Measurements from ENCODE around the gene KRT6B.
"Not testable (repeated sequence)": the region's sequence is repeated elsewhere in the genome, so short reads cannot be mapped to it uniquely, and the experiment has no call there.

The KRT6B gene

DNA sequence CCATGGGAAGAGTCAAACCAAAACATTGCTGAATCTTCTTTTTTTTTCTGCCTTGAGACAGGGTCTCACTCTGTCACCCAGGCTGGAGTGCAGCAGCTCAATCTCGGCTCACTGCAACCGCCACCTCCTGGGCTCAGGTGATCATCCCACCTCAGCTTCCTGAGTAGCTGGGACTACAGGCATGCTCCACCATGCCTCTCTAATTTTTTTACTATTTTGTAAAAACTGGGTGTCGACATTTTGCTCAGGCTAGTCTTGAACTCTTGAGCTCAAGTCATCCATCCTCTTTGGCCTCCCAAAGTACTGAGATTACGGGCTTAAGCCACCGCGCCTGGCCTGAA is 16.3 kb downstream of the KRT6B start:
- no peak for DNase-seq

DNA sequence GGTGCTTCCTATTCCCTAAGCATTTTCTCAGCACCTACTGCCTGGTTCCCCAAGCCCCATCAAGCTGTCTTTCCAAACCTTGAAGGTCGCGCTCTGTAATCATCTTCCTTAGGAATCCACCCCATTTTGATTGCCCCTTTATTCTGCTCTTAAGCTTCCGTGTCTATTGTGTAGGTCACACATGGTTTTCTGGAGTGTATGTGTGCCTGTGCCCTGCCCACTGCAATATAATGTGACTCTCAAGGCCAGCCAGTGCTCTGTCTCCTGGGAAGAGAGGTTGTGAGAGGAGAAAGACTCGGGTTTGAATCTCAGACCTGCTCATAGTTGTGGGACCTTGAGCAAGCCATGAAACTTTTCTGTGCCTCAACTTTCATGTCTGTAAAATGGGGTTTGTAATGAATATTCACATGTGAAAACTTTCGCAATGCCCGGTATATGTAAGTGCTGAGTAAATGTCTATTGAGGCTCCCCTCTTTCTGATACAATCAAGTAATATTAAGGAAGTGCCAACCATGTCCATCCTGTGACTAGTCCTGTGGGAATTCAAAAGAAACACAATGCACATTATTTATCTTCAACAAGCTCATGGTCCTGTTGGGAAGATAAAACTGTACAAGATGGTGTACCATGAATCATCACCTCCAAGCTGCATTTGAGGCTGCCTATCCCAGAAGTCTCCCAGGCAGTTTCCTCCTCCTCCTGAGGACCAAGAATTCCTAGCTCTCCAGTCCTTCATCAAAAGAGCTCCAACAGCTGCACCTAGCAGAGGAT is 17.0 kb downstream of the KRT6B start:
- DNase-seq: no peak

DNA sequence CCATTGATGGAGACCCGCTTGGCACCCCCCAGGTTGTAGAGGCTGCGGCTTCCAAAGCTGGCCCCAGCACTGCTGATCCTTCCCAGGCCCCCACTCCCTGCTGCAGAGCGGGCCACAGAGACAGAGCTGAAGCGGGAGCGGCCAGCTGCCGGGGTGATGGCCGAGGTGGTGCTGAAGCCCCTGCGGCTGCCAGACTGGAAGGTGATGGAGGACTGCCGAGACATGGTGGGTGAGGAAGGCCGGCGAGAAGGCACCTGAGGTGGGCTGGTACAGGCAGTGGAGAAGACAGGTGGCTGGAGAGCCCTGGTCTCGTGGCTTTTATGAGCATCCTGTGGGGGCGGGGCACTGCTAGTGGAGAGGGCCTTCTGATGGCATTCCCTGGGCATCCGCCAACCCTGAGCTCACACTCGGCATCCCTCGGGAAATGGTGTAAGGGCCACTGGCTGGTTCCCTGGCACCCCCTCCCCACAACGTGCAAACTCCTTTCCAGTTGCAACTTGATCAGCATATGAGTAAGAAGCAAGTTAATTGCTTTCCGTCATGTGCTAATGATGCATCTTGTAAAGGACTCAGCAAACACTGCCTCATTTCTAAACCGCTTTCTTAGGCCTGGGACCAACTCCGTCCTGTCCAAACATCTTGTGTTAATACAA is 17.7 kb downstream of the KRT6B start, which contains the start of gene KRT75:
Gene KRT75, minus strand, starts transcription at position 291 of the 653 bp plus-strand sequence. Its CDS starts 67 bp downstream, at position 224.
- peak; percentile 51 for DNase-seq

DNA sequence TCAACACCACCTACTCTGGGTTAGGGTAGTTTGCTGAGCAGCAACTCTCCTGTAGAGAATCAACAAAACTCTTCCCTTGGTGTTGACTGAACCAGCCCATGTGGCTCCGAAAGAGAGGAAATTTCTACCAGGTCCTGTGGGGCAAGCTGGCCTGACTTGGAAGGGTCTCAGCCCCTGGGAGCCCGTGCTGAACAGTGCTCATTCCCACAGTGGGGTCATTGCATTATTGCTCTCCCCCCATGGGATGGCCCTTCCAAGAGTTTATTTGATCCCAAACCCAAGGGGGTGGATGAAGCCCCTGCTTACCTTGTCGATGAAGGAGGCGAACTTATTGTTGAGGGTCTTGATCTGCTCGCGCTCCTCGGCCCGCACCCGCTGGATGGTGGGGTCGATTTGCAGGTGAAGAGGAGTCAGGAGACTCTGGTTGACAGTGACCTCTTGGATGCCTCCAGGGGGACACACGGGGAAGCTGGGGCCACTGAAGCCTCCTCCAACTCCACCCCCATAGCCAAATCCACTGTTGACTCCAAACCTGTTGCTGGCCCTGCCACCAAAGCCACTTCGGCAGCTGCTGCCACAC is 18.4 kb downstream of the KRT6B start:
- DNase-seq: peak; percentile 42

DNA sequence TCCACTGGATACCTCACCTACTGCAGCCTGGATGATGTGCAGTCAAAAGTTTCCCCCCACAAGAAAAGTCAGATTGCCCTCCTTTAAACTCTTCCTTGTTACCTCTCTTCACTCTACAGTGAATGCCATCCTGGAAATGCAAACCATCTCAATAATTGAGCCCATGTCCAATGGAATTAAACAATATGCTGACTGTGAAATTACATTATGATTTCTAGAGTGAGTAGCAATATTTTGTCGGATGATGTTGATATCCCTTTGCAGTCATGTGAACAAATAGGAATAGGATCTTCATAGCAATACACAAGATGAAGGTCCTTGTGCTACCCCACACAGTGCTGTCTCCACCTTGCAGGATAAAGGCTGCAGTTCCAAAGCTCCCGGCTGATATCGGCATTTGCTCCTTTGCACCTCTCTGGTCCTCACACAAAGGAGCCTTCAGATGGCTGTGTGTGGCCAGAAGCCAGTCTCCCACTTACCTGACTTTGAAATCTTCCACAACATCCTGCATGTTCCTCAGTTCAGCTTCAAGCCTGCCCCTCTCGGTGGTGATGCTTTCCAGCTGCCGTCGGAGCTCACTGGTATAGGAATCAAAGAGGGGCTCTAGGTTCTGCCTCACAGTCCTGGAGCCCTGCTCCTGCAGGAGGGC is 19.3 kb downstream of the KRT6B start:
- DNase-seq: peak; percentile 46

DNA sequence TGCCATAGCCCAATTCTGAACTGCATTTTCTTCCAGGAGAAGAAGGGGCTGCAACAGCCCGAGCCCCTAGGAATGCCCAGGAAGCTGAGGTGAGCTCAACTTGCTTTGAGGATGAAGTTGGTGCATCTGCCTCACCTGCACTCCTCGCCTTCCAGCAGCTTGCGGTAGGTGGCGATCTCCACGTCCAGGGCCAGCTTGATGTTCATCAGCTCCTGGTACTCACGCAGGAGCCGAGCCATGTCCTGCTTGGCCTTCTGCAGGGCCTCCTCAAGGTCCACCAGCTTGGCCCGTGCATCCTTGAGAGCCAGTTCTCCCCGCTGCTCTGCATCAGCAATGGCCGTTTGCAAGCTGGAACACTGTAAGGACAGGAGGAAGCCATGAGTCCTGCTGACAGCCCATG is 23.8 kb downstream of the KRT6B start:
- no peak for DNase-seq

DNA sequence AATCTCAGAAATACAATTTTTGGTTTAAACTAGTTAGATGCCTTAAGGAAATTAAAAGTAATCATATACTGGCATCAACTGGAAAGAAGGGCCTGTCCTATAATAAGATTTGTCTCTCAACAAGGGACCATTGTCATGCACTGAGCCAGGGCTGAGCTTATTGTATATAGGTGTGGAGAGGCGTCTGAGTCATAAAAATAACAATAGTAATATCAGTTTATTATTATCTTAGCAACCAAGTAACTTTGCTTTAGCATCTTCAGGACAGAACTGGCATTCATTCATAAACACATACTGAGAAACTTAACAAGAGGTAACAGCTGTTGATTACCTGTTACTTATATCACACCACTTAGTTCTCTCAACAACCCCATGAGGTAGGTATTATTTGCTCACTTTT is 24.9 kb downstream of the KRT6B start:
- DNase-seq: no peak

DNA sequence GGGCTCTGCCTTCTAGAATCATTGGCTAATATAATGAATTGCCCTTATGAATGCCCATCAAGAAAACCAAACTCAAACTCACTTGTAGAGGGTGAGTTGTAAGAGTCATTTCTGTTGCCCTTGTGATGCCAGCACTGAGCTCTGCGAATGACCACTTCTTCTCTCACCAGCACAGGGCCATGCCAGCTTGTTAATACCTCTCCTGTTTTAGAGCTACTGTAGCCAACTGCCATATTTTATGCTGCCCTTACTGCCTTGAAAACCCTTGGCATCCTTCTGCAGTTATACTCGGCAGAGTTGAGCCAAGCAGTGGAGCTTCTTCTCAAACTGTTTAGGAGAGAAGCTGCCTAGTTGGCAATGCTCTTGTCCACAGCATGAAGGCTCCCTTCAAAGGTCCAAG is 25.9 kb downstream of the KRT6B start:
- no peak for DNase-seq

DNA sequence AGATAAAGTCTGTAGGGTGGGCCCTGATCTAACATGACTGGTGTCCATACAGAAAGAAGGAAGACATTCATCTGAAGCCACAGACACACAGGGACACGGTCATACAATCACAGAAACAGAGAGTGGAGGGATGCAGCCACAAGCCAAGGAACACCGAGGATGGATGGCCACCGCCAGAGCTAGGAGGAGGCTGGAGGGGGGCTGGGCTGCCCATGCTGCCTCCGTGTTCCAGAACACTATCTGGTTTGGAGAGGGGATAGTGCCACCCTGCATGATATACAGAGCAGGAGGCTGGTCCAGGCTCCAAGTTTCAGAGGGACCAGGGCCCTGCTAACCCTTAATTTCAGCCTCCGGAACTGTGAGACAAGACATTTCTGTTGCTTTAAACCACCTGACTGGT is 26.5 kb downstream of the KRT6B start:
- DNase-seq: no peak

DNA sequence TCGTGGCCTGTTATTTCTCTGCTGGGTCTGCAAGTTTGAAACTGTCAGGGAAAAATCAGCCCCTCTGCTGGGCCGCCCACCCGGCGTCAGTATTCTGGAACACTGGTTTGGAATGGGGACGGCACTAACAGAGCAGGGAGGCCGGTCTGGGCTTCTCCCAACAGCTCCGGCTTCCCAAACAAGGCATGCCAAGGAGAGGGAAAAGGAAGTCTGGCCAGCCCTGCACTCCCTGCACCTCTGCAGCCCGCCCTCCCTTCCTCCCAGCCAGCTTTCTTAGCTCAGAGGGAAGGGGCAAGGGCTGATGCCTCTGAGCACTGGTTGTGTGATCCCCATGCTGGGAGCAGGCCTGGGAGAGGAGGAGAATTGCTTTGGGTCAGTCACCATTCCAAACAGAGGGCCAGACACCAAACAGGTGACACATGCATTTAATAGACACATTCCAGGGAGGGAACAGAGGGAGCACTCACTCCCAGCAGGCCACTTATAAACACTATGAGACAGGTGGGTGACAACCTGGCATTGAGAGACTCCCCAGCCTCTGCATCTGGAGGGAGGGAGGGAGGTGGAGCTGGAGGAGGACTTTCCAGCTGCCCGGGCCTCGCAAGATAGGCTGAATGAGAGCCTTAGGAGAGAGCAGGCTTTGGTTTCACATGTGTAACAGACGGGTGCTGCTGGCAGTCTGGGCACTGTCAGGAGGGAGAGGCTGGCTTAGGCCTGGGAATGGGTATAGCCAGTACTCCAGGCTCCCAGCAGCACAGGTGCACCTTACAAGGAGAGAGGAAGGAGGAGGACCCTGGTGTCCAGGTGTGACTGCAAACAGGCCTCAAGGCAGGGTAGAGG is 28.1 kb downstream of the KRT6B start:
- DNase-seq: peak; percentile 90

DNA sequence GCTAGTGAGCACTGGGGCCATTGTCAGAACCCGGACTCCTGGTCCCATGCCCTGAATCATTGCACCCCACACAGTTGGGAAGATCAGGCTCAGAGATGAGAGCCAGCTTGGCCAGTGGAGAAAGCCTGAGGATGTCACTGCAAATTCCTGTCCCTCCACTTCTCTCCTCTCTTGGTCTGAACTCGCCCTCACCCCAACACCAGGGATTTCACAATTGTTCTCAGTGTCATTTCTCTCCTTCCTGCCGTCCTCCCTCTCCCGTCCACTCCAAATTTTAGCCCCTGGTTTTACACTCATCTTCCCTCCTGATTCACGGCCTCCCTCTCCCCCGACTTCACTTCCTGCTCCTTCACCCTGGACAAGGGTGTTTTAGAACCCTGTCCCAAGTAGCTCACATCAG is 28.9 kb downstream of the KRT6B start:
- no peak for DNase-seq

DNA sequence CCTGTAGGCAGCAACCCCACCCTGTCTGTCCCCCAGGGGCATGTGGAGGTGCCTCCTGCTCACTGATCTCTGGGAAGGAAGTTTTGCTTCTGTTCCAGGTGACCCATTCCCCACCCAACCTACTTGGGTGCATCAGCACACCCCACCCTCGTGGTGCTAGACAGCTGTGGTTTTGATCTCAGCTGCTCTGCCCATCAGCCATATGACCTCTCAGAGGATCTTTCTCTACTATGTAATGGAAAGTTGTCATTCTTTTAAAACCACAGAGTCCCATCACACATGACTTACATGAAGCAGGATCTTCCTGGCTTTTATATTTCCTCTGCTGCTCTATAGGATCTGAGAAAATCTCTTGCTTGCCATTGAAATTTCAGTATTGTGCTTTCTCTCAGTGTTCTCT is 32.3 kb downstream of the KRT6B start:
- DNase-seq: no peak

DNA sequence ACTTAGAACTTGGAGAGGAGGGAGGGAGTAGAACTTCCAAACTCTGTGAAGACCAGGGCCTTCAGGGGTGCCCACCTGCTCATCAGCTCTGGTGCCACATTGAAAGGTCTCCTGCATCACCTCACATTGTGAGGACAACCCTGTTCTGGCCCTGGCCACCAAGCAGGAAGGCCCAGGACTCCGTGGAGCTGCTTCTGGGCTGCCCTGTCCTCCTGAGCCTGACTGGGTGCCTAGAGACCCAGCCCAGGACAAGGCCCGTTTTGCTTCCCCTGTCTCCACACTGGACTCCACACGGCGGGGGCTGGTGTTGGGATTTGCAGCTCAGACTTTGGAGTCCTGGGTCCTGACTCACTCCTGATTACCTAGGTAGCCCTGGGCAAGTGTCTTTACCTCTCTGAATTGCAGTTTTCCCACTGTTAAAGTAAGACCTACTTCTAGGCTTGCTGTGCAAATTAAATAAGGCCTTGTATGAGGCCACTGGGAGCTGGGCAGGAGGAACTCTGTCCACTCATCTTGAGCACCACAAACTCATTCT is 33.3 kb downstream of the KRT6B start:
- DNase-seq: peak; percentile 70

DNA sequence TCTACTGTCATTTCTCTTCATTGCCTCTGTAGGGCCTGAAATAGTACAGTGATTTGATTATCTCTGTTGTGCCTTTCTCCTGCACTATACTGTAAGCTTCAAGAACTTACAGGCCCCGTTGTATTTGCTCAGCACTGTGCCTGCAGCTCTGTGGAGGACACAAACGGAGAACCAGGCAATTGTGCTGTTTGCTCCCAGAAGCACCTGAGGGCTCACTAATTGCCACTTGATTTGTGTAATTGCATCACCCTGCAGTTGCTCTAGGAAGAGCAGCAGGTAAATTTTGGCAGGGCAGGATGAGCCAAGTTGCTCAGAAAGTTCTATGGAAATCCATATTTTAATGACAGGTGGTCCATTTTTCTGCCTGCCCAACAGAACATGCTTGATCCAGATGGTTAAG is 34.2 kb downstream of the KRT6B start:
- DNase-seq: no peak

DNA sequence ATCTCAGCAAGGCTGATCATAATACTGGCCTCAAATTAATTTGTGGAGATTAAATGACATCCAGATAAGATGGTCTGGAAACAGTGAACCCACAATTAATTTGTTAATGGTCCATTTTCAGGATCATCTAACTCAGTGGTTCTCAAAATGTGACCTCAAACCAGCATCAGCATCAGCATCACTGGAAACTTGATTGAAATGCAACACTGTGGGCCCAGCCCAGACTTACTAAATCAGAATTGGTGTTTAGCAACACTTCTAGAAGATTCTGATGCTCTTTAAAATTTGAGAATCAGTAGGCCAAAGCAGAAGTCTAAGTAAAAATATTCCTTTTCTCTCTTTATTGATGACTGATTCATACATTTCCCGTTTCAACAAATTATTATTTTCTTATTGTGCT is 35.2 kb downstream of the KRT6B start:
- no peak for DNase-seq

DNA sequence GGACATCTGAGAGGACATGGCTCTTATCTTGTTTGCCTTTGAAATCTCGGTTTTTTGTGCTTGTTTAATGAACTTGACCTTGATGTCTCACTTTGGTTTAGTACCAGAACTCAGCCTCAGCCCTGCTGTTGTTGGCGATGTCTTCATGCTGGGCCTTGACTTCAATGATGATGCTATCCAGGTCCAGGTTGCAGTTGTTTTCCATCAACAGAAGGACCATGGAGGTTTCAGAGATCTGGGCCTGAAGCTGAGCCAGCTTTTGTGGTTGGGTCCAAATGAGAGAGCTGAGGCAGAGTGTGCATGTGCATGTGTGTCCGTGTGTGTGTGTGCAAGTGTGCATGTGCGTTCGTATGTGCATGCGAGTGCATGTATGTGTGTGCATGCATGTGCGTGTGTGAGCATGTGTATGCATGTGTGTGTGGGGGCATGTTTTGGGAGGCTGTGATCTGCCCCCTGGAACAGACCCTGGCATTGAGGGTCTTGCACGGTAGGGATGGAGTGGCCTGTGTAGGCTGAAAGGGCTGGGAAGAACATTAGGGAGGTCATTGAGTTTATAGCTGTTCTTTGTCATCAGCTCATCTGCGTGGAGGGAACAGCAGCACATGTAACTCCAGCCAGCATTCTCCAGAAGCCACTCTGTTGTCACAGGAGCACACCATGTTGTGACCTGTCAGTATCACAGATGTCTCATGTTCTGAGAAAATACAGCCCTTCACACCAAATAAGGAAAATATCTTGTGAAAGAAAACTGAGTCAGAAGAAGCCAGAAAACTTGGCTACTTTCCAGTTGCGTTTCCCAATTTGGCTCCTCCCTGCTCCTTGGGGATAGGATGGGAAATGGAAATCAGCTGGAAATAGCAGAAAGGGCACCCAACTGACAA is 35.8 kb downstream of the KRT6B start:
- DNase-seq: no peak

DNA sequence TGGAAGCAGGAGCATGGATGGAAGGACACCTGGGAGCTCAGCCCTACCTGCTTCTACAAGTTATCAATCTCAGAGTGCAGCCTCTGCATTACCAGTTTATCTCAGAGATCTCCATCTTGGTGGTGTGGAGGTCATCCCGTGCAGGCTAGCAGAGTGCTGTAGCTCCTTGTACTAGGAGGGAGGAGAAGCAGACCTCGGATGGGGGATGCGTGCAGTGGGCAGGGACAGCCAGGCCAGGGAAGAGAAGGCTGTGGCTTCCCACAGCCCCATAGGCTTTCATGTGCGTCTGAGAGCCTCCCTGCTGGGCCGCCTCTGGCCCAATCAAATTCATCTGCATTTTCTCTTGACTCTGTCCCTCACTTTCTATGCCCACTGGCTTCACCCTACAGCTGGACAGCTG is 37.0 kb downstream of the KRT6B start:
- DNase-seq: no peak

DNA sequence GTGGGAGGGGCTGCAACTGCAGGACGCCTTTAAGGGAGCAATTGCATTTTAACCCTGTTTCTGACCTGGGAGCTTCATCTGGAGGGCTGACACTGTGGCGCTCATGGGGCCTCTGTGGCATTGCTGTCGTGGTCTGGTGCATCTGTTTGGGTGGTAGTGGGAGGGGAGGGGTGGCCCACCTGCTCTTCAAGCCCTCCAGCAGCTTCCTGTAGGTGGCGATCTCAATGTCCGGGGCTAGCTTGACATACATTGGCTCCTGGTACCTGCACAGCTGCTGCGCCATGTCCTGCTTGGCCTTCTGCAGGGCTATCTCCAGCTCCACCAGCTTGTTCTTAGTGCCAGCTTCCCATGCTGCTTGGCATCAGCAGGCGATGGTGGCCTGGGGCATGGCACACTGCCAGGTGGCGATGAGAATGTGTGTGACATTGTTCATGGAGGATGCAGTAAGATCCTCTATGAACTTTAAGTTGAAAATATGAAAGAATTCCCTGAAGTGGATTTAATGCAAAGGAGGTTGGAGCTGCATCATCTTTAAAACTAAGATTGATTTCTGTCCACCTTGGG is 38.1 kb downstream of the KRT6B start:
- DNase-seq: no peak

DNA sequence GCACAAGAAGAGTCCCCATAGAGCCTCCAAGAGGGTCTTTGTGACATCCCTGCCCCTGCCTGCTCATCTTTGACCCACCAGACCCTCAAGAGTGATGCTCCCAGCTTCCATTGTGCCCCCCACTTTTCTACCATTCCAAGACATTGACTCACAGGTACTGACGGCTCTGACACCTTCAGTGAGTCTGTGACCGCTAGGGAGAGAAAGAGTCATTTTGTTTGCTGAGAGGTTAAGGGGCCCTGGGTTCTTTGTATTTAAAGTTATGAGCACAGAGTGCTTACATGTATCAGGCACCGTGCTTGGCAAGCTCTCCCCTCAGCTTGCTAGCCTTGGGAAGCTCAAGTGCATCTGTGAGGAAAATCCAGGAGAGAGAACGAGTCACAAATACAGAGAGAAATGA is 38.7 kb downstream of the KRT6B start:
- no peak for DNase-seq

DNA sequence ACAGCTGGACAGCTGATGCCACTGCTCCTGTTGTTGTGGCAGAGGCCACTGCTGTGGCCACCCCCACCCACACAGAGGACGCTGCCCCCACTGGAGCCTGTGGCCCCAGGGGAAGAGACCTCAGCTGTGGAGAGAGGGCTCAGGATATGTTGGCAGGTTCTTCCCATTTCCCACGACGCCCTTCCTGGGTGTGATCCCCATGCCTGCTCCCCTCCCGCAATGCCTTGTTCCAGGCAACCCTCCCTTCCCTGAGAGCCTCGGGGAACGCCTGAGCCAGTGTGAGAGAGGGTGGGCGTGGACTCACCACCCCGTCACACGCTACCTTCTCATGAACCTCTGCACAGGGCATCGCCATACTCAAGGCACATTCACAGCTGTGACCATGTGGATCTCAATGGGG is 40.1 kb downstream of the KRT6B start:
- no peak for DNase-seq

DNA sequence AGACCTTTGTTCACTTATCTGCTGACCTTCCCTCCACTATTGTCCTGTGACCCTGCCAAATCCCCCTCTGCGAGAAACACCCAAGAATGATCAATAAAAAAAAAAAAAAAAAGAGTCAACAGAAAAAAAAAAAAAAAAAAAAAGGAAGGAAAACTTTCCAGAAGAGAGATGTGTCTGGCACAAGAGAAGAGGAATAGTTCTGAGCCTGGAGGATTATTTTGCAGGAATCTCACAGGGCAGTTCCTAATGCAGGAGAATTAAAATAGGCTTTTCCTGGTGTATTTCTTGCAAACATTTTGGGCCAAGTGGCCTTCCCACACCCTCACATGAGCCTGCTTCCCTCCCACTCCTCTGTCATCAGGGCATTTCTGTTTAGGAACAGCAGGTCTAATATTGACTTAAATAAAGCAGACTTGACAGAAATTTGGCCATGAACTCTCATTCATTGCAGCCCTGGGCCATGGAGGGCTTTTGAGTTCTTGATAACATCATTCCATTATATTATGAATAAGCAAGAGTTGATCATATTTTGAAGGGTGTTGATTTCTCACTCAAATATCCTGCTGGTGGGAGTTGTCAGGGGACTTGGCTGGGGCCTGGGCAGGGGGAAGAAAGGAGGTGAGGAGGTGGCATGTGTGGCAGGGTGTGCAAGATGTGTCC is 41.2 kb downstream of the KRT6B start:
- not testable (repeated sequence) for DNase-seq

Measured in islet precursor cell (in vitro differentiated cells).